Osteoblast (primary cell): ENCODE data around the gene AACS. TPM values are rescaled to one million over a fixed set of nuclear protein-coding genes. Genes with fewer than 3 reads are reported as not detected.

Source experiments
- DNase-seq: peaks from one replicate; pipeline ENCODE4 v3.0.0; 2011; ENCODE audit warnings: low spot score, mixed read lengths; ENCODE audit not compliant: insufficient read length; ENCODE audit errors: missing footprints
- H2AFZ ChIP-seq: 2 replicates; pipeline ENCODE4 v1.6.0; 2011; ENCODE audit warnings: mild to moderate bottlenecking, low read length
- H3K27ac ChIP-seq: 2 replicates; pipeline ENCODE4 v1.5.1; 2011; ENCODE audit warnings: mild to moderate bottlenecking, low read depth, low read length, moderate library complexity
- H3K27me3 ChIP-seq: 2 replicates; pipeline ENCODE4 v1.6.0; 2012; ENCODE audit warnings: mild to moderate bottlenecking, control low read depth, inconsistent platforms, low read length, moderate library complexity; ENCODE audit not compliant: insufficient read depth
- H3K36me3 ChIP-seq: 2 replicates; pipeline ENCODE4 v1.5.1; 2011; ENCODE audit warnings: mild to moderate bottlenecking, low read length, control low read depth, moderate library complexity; ENCODE audit not compliant: insufficient read depth
- H3K4me1 ChIP-seq: 2 replicates; pipeline ENCODE4 v1.5.1; 2011; ENCODE audit warnings: mild to moderate bottlenecking, low read length, control low read depth, moderate library complexity; ENCODE audit not compliant: insufficient read depth
- H3K4me2 ChIP-seq: 2 replicates; pipeline ENCODE4 v1.6.0; 2011; ENCODE audit warnings: mild to moderate bottlenecking, low read length; ENCODE audit not compliant: insufficient read depth
- H3K4me3 ChIP-seq: fragments of 200-600 bp; sonication (generic); 3 replicates; pipeline ENCODE4 v1.5.1; 2012; ENCODE audit warnings: mild to moderate bottlenecking, low read length, inconsistent platforms; ENCODE audit not compliant: insufficient read depth
- H3K79me2 ChIP-seq: 2 replicates; pipeline ENCODE4 v1.6.0; 2012; ENCODE audit warnings: mild to moderate bottlenecking, low read length, control low read depth, inconsistent platforms; ENCODE audit not compliant: insufficient read depth
- H3K9me3 ChIP-seq: 2 replicates; pipeline ENCODE4 v1.5.1; 2011; ENCODE audit warnings: low read depth, low read length, control low read depth
- H4K20me1 ChIP-seq: 2 replicates; pipeline ENCODE4 v1.6.0; 2012; ENCODE audit warnings: mild to moderate bottlenecking, low read length, control low read depth; ENCODE audit not compliant: insufficient read depth
- CTCF ChIP-seq: IDR thresholded peaks from 2 replicates; pipeline ENCODE4 v1.5.1; 2011; ENCODE audit warnings: mild to moderate bottlenecking, low read depth, low read length, moderate library complexity; ENCODE audit errors: extremely low read depth
- small RNA-seq: library from RNA; depleted of rRNA; stranded (forward); fragments of <200 nt; gene quantifications from one replicate; pipeline ENCODE3, GENCODE V24; 2012
- total RNA-seq: library from RNA; depleted of rRNA; stranded (reverse); fragments of >200 nt; gene quantifications from 2 replicates; pipeline ENCODE4 v1.2.3, GENCODE V29; 2012

The AACS gene
- total RNA-seq, 1 donor = 26.4 TPM

GRCh38 chr12:125192690-125193221 lies 127.5 kb downstream of the AACS start:
- no peaks in the 10 kb centered on the region for H3K4me1 ChIP-seq
- H3K4me3 ChIP-seq = no peak overlapping the region
- H3K36me3 ChIP-seq = no peaks in the 10 kb centered on the region
- no peaks in the 10 kb centered on the region for H3K79me2 ChIP-seq
- no peak overlapping the region for H3K27ac ChIP-seq
- H3K27me3 ChIP-seq = peaks cover 25% of the 10 kb centered on the region
- H2AFZ ChIP-seq = no peak overlapping the region
- TF ChIP-seq CTCF = no peak
- H4K20me1 ChIP-seq = no peaks in the 10 kb centered on the region
- no peak overlapping the region for H3K4me2 ChIP-seq
- no peak for DNase-seq
- H3K9me3 ChIP-seq = no peaks in the 10 kb centered on the region

Small RNA genes within 50 kb of the gene (small RNA-seq; reads per million reads assigned to genes)
- gene AC122688.1 = not detected

Other genes starting within 250 kb of the AACS start
- gene SCARB1, start 201.6 kb upstream of the AACS start, total RNA-seq = 9.4 and 10.9 TPM in 2 replicates
- gene UBC, start 150.8 kb upstream of the AACS start, total RNA-seq = 1,904 and 1,975 TPM in 2 replicates
- gene DHX37, start 76.3 kb upstream of the AACS start, total RNA-seq = 14.1 and 16.6 TPM in 2 replicates
- gene BRI3BP, start 71.8 kb upstream of the AACS start, total RNA-seq = 2.1 and 2.2 TPM in 2 replicates
- 0.72 and 1.5 TPM in 2 replicates for gene TMEM132B, start 121.0 kb downstream of the AACS start, total RNA-seq